GM18951 (cell line): ENCODE measurements around the gene LRRC45.

ENCODE experiments used
- POLR2A ChIP-seq: IDR thresholded peaks from 4 replicates; pipeline ENCODE4 v1.6.1; 2011; ENCODE audit warnings: mild to moderate bottlenecking; ENCODE audit not compliant: insufficient read length, insufficient read depth; ENCODE audit errors: extremely low read depth
- in situ Hi-C: fragments of 300-500 bp; cut with MboI; formaldehyde crosslinking; loops from one replicate; pipeline ENCODE4 v1.12.0; 2022; ENCODE audit warnings: low sequenced_read_pairs, mixed read lengths, inconsistent platforms; ENCODE audit not compliant: unreplicated experiment

Gene LRRC45

GRCh38 chr17:82046903-82047302, 23.8 kb downstream of the LRRC45 start:
- TF ChIP-seq POLR2A, result no peak
- in situ Hi-C loops, result loop anchor here (25.0 kb wide), 1 partner anchor 115 kb away; no protein-coding TSS in a partner anchor

DNA sequence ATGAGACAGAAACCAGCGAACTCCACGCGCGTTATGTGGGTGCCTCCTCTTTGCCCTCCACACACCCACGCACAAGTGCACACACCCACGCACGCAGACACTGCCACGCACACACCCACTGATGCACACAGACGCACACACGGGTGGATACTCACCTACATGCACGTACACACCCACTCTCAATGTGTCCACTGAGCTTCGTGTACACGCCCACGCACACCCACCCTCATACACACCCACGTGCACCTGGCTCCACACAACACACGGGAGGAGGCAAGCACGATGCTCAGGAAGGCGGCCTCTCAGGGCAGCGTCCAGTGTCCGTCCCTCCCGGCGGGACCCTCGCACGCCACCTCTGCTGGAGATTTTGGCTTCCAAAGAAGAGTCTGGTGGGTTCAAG, 24.3 kb downstream of the LRRC45 start:
- in situ Hi-C loops, result loop anchor here (25.0 kb wide), 1 partner anchor 115 kb away; no protein-coding TSS in a partner anchor

DNA sequence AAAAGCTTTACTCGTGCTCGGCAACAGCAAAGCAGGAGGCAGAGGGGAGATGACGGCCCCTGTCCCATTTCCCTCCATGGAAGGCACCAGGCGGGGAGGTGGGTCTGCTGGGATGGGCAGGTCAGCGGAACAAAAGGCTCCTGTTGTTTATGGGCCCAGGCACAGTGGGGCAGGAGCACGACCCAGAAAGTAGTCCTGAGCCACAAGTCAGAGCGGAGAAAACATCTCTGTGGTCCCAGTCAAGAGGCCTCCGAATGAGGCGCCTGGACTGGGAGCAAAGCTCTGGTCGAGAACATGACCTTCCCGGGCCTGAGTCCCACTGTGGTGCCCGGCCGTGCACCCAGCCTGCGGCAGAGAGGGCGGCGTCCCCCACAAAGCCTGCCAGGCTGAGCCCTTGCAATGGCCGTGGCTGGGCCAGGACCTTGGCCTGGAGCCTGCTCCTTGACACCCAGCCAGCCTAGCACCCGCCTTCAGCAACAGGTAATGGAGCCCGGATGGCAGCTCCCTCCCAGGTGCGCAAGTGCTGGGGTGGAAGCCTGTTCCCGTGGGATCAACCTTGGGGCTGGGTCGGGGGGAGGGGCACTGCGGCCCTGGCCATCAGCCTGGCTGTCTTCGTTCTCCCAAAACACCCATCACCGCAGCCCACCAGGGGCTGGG, 24.9 kb downstream of the LRRC45 start:
- TF ChIP-seq POLR2A, result no peak
- in situ Hi-C loops, result loop anchor here (25.0 kb wide), 1 partner anchor 114 kb away; no protein-coding TSS in a partner anchor

More for the DNA sequence above, 24.3 kb downstream of the LRRC45 start:
- TF ChIP-seq POLR2A, result no peak

- no peak for TF ChIP-seq POLR2A
- in situ Hi-C loops, result loop anchor here (25.0 kb wide), 1 partner anchor 114 kb away; no protein-coding TSS in a partner anchor
These were observed 25.5 kb downstream of the LRRC45 start for GRCh38 chr17:82048571-82048971.

DNA sequence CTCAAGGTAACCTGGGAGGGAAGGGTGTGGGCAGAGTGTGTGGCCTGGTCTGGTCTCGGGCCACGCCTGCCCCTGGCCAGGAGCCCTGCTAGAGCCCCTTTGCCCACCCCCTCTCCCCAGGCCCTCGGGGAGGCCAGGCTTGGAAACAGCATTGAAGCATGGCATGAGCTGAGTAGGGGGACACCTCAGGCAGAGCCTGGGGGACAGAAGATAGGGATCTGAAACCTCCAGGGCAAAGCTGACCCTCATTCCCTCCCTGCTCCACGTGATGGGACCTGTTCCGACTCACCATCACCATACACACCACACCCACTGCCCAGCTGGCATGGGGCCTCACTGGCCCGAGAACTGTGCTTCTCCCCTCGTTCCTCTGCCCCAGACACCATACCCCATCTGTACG, 26.0 kb downstream of the LRRC45 start:
- no peak for TF ChIP-seq POLR2A
- in situ Hi-C loops, result loop anchor here (25.0 kb wide), 1 partner anchor 113 kb away; no protein-coding TSS in a partner anchor

DNA sequence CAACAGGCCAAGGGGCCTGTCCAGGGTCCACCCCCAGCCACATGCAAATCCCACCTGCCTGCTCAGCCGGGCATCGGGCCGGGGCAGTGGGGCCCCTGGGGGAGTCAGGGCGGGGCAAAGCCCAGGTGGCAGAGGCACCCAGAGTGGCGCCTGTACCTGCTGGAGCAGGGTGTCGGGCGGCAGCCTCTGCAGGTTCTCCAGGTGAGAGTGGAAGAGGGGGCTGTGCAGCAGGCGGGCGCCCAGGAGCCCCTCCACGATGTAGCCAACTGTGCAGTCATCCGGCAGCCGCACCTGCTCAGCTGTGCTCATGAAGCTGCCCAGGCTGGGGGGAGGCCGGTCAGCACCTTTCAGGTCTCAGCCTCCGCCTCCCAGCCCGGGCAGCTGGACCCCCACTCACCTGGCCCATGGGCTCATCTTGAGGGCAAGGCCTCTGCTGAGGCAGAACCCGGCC, 26.4 kb downstream of the LRRC45 start:
- no peak for TF ChIP-seq POLR2A
- in situ Hi-C loops, result loop anchor here (25.0 kb wide), 1 partner anchor 113 kb away; no protein-coding TSS in a partner anchor

DNA sequence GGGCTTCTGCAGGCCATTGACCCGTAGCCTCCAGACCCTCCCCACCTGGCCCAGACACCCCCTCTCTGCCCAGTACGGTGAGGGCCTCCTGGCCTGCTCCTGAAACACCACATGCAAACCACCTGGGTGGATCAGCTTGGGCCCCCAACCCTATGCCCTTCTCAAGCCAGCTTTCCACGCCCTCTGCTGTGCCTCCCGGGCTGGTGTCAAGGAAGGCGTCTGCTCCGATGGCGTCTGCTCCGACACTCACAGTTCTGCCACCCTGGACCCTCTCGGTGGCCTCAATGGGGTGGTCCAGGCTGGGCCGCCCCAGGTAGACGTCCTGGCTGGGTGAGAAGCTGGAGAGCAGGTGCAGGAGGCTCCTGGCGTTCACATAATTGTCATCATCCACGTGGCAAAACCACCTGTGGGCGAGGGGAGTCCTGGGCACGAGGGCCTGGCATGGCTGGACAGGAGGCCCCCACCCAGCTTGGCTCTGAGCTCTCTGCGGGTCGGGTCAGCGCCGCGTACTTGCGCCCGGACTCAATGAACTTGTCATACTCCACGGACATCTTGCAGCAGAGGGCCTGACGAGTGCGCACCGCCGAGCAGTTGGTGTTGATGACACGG, 27.2 kb downstream of the LRRC45 start:
- no peak for TF ChIP-seq POLR2A
- in situ Hi-C loops, result no loop called here

- no peak for TF ChIP-seq POLR2A
- in situ Hi-C loops, result no loop called here
These were observed 27.9 kb downstream of the LRRC45 start for GRCh38 chr17:82050761-82051641.

DNA sequence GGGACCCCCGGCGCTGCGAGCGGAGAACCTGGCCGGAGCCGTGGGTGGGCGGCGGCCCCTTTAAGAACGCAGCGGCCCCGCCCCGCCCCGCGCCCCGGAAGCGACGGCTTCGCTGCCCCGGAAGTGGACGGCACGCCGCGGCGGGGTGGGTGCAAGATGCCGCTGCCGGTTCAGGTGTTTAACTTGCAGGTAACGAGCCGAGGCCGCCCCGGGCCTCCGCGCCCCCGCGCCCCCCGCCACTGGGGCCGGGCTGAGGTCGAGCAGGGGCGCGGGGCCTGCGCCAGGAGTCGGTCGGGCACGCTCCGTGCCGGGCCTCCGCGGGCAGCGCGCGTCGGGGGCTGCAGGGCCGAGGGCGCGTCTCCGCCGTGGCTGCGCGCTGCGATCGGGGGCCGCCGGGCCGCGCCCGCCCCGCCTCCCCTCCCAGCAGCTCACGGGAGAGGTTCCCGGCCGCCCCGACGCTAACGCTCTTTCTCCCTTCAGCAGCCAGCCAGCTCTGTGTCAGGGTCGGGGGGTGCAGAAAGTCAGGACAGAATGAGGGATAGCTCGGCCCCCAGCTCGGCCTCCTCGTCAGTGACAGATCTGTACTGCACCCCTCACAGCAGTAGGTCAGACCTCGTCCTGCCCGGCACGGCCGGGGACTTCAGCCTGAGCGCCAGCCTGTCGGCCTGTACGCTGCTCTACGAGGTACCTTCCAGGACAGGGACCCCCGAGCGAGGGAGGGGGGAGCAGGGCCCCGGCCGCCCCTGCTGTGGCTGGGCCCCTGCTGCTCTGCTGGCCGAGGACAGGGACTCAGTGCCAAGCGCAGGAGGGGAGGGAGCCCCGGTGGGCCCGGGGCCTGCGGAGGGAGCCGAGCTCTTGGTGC, 28.9 kb downstream of the LRRC45 start, which contains the start of the genes GPS1 and RFNG:
Gene GPS1 (plus strand): TSS at position 123 of the 862 bp plus-strand sequence. CDS start 34 bp downstream, at position 157.
Gene RFNG (minus strand): TSS at position 36 of the 862 bp plus-strand sequence. CDS start 45 bp downstream, outside the sequence.
- in situ Hi-C loops, result no loop called here
- peak; percentile 69 for TF ChIP-seq POLR2A

DNA sequence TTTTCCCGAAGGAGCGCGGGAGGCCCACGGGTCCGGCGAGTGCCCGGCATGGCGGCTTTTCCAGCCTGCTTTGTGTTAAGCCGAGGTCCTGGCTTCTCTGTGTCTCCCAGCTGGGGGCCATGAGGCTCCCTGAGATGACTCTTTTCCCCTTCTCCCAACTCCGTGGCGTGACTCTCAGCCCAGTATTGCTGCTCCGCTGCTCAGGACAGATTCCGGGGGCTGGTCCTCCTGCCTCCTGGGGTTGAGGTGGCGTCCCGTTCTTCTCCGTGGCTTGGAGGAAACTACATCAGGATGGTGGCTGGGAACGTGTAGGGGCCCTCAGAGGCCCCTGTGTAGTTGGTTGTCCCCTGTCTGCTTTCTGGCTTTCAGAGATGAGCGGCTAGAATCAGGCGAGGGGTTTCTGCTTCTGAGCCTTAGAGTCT, 29.5 kb downstream of the LRRC45 start:
- TF ChIP-seq POLR2A, result no peak
- in situ Hi-C loops, result no loop called here

DNA sequence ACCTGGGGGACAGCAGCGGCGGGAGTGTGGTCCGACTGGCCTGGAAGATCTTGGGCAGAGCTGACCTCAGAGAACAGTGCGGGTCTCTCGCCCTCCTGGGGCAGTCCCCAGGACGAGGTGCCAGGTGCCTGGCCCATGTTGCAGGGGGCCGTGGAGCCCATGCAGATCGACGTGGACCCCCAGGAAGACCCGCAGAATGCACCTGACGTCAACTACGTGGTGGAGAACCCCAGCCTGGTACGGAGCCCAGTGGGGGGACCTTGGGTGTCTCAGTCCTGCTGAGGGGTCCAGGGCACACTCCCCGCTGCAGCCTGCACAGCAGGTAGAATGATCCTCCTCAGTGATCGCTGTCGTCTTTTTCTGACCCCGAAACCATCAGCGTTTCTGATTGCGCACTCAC, 30.0 kb downstream of the LRRC45 start:
- TF ChIP-seq POLR2A, result no peak
- in situ Hi-C loops, result no loop called here
